GM19463 (cell line): Measurements from ENCODE around the gene ARMC12.
"Not testable (repeated sequence)": the region's sequence is repeated elsewhere in the genome, so short reads cannot be mapped to it uniquely, and the experiment has no call there.

Experiments
- ATAC-seq: cut with Tn5 transposase; IDR thresholded peaks from one replicate; pipeline ENCODE4 v1.9.1; 2021; ENCODE audit warnings: mild to moderate bottlenecking, moderate library complexity; ENCODE audit not compliant: unreplicated experiment

Gene ARMC12

DNA sequence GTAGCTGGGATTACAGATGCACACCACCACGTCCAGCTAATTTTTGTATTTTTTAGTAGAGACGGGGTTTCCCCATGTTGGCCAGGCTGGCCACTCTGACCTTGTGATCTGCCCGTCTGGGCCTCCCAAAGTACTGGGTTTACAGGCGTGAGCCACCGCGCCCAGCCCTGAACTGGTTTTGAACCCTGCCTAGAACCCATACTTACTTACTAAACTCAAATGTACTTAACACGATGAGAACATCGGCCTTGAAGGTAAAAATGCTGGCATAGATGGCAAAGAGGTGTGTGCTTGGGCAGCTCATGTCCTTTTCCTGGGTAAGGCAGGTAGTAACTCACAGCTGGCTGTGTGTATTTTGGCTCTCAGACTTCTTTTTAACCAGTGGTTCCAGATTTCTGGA is 3.2 kb upstream of the ARMC12 start:
- ATAC-seq: no peak

DNA sequence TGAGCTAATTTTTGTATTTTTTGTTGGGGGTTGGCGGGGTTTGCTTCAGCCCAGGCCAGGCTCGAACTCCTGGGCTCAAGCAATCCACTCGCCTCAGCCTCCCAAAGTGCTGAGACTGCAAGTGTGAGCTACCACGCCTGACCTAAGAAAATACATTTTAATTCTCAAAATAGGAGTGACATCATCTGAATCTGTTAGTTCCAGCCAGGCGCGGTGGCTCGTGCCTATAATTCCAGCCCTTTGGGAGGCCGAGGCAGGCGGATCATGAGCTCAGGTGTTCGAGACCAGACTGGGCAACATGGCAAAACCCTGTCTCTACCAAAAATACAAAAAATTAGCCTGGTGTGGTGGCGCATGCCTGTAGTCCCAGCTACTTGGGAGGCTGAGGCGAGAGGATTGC is 2.5 kb upstream of the ARMC12 start:
- ATAC-seq: not testable (repeated sequence)

DNA sequence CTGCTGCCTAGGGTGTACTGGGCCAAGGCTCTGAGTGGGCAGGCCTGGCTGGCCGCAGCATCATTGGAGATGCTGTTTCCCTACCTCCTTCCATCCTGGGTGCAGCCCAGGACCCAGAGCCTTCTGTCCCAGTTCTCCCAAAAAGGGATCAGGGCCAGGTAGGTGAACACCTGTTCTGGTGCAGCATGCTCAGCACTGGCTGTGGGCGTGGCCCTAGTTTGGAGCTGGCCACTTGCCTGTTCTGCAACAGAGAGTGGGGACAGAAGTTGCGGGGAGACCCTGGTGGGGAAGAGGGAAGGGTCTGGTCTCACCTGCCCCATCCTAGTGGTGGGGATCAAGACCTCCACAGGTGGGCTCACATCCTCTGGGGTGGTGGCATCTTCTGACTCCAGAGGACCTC is 1.4 kb upstream of the ARMC12 start:
- no peak for ATAC-seq

DNA sequence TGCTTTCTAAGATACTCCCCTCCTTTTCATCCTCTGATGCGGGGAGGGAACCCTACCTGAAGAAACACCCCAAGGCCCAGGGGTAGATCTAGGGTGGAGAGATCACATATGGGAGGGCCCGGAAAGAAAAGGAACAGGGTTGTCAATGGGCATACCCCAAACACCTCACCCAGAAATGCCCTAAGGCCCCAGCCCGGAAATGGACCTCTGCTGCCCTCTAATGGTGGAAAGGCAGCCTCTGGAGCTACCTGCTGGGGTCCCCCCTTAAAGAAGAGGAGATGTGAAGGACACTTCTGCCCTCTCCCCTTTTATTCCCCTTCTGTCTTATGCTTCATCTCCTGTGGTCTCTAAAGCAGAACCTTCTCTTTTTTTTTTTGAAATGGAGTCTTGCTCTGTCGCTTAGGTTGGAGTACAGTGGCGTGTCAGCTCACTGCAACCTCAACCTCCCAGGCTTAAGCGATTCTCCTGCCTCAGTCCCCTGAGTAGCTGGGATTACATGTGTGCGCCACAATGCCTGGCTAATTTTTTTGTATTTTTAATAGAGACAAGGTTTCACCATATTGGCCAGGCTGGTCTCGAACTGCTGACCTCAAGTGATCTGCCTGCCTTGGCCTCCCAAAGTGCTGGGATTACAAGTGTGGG is 458 bp upstream of the ARMC12 start:
- ATAC-seq: no peak

DNA sequence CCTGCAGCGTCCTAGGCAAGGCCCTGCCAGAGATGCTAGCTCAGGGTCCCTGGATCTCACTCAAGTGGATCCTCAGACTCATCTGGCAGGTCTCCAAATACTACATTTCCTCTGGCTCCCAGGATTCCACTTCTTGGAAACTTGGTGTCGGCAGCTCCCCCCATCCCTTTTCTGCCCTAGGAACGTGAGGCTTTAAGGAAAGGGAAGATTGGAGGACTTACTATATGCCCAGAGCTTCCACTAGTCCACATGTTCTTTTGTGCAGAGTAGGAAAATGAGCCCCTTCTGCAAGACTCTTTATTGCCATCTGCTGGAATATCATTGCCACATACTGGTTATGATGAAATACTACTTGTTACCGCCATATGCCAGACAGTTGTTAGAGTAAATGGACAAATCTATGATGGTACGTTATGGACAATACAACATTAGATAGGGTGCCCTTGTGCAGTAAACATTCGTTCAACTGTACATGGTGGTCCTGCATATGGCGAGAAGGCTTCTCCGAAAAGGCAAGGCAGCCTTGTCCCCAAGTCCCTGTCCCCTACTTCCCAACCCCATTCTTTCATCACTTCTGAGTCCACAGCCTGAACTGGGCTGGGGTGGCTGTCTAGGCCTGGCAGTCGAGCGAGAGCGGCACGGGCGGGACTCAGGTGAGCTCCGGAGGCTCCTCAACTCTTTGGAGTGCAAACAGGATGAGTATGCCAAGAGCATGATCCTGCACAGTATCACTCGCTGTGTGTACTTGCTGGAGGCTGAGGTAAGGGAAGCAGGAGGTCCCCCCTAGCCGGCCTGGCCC is 780 bp downstream of the ARMC12 start:
- ATAC-seq: no peak

DNA sequence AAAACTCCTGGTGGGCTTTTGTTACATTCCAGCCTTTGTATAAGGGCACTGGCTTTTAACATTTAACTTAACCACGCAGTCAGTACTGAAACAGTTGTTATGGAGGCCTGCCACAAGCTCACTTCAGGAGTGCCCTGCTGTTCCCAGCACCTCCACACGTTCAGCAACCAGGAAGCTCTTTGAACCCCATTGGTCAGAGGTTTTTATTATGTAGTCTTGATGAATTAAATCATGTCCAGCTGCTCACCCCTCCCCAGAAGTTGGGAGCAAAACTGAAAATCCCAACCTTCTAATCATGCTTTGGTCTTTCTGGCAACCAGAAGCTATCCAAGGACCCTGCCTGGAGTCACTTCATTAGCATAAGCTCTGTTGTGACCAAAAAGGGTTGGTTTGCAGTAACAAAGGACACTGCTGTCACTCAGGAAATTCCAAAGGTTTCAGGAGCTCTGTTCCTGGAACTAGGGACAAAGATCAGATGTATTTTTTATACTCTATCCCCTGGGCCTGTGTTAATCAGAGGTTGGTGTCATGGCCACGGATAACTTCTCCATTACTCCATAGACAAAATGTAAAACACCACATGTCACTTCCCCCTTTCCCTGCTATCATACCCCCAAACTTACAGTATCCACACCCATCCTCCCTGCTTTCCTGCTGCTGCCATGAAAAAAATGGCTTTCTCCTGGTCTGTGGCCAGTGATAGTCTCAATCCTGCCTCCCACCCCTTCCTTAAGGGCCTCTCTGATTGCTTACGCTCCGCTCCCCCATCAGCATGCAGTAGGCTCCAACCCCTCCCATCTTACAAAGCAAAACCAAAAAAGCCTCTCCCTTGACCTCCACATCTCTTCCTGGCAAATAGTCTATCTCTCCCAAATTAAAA is 3.1 kb downstream of the ARMC12 start:
- ATAC-seq: no peak

DNA sequence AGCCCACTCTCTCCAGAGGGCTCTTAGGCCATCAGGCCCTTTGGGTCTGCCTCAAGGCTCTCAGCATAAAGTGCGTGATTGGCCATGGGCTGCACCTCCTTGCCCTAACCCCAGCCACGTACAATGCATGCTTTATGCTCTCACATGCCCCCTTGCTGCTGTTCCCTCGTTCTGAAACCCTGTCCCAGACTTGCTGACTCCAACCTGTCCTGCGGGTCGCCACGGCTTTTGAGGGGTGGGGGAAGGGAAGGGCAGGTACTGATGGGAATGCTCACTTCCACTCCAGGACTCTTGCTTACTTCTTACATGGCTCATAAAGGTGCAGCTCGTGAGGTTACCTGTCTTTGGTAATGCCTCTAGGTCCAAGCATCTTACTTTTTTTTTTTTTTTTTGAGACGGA is 6.0 kb downstream of the ARMC12 start:
- no peak for ATAC-seq

DNA sequence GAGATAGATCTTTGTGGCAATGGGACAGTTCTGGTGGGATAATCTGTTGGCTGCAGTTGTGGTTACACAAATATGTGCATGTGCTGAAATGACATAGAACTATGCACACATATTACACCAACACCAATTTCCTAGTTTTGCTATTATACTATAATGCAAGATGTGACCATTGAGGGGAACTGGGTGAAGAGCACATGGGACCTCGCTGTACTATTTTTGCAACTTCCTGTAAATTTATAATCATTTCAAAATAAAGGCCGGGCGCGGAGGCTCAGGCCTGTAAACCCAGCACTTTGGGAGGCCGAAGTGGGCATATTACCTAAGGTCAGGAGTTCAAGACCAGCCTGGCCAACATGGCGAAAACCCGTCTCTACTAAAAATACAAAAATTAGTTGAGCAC is 8.7 kb downstream of the ARMC12 start:
- no peak for ATAC-seq

DNA sequence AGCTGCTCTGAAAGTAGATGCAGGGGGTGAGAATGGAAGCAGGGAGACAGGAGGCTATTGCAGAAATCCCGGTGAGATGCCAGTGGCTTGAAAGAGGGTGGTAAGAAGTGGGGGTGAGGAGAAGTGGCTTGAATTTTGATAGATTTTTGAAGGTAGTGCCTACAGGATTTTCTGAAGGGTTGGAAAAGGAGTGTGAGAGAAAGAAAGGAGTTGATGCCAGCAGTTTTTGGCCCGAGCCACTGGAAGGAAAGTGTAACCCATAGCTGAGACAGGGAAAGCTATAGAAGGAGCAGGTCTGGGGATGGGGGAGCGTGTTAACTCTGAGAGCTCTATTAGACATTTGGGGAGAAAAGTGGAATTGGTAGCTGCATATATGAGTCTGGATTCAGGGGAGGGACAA is 9.7 kb downstream of the ARMC12 start:
- ATAC-seq: no peak

DNA sequence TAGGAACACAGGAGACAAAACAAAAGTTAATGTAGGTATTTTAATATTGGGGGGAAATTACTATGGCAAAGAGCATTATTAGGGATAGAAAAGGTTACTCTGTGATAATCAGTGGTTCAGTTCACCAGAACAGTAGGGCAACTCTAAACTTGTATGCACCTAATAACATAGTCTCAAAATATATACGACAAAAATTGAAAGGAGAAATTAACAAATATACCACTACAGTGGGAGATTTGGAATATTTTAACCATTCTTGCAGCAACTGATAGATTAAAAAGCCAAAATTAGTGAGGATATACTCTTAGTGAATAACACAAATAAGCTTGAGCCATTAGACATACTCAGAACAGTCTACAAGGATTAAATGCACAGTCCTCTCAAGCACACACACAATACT is 11.0 kb downstream of the ARMC12 start:
- ATAC-seq: no peak

DNA sequence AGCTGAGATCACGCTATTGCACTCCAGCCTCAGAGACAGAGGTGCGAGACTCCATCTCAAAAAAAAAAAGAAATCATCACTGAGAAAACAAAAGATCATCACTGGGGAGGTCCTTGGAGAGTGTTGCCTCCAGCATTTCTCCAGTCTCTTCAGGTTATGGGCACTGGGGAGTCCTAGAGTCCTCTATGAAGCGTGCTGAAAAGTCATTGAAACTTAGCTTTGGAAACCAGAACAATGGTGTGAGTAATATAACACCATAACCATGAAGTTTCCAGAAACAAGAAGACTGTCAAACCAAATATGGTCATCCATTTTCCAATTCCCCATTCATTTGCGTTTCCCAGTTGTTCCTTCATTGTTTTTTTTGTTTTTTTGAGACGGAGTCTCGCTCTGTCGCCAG is 13.7 kb downstream of the ARMC12 start:
- no peak for ATAC-seq

DNA sequence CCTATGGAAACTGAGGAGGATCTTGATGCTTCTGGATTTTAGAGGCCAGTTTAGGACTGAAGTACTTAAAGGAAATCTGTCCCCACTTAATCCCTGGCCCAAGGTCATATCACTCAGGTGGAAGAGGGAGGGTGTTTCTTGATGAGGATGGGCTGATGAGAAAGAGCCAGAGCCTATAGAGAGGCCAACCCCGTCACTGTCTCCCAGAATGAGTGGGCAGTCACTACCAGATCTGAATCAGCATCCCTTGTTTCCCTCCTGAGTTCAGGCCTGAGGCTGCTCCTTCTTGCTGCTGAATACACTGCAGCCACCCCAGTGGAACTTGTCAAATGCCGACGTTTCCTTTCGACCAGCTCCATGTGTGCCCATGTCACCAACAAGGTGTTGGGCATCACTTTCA is 14.8 kb downstream of the ARMC12 start:
- no peak for ATAC-seq

DNA sequence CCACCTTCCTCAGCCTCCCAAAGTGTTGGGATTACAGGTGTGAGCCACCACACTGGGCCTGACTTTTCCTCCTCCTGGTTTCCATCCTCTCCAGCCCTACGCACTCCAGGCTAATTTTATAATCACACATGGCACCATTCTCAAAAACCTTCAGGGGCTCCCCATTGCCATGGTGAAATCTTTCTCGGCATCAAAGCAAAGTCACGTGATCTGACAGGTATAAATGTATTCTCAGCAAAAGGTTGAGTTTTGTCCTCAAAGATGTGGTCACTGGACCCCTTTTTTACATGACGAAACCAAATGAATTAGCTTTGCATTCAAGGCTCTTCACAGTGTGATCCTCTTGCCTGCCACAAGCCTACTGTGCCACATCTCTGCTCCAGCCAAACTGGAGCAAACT is 15.5 kb downstream of the ARMC12 start:
- ATAC-seq: no peak

DNA sequence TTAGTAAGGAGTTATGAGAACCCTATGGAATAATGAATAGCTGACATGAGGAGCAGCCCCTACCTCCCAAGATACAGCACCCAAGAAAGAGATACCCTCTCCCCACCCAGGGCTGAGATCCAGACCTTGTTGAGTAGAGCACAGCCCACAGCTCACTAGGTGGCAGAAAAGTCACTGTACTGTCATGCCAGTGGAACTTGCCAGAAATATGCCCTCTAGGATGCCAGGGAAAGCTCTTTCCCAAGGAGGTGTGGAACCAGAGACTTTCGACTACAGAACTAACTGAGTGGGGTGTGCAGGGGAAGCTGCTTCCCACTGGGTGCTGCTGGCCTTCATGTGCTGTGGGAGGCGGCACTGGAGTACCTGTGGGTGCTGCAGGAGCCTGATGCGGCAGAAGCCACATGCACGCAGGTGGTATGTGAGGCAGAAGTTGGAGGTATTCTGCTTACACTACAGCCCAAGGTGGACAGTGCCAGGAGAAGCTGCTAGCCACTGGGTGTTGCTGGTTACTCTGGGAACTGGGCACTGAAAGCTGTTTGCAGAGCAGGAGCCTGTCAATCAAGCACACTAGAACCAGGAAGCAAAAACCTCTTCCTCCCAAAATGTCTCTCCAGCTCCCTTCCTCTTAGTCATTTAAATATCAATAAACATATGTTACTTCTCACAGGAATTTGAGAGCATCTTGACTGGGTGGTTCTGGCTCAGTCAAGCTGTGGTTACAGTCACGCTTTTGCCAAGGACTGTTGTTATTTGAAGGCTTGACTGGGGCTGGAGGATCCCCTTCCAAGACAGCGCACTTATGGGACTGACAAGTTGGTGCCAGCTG is 17.8 kb downstream of the ARMC12 start:
- ATAC-seq: no peak

DNA sequence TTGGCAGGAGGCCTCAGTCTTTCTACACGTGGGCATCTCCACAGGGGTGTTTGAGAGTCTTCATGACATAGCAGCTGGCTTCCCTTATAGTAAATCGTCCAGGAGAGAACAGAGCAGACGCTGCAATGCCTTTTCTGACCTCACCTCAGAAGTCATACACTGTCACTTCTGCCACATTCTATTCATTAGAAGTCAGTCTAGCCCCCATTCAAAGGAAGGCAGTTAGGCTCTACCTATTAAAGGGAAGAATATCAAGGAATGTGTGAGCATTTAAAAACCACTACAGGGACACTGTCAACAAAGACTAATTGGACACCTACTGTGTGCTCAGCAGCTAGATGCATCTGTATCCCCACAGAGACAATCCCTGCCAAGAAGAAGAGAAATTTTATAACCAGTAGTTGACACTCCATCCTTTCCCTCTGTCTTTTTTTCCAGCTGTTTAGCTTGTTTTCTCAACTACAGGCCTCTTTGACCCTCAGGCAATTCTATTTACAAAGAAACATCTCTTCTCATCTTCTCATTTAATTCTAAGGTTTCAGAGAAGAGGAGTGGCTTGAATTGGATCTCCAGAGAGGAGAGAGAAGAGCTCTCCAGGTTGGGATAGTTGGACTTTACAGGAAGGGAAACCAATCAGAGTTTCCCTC is 18.6 kb downstream of the ARMC12 start:
- ATAC-seq: no peak

DNA sequence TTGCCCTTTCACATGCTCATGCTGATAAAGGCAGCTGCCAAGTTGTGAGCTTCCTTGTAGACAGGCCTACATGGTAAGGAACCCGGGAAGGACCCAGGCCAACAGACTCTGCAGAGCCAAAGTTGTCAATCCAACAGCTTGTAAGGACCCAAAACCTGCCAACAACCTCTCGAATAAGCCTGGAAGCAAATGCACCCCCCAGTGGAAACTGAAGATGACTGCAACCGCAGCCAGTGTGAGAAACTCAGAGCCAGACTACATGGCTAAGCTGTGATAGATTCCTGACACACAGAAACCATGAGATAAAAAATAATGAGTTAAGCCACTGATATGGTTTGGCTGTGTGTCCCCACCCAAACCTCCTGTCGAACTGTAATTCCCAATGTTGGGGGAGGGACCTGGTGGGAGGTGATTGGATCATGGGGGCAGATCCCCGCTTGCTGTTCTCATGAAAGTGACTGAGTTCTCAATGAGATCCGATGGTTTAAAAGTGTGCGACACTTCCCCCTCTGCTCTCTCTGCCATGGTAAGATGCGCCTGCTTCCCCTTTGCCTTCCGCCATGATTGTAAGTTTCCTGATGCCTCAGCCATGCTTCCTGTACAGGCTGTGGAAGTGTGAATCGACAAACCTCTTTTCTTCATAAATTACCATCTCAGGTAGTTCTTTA is 20.8 kb downstream of the ARMC12 start:
- ATAC-seq: no peak

DNA sequence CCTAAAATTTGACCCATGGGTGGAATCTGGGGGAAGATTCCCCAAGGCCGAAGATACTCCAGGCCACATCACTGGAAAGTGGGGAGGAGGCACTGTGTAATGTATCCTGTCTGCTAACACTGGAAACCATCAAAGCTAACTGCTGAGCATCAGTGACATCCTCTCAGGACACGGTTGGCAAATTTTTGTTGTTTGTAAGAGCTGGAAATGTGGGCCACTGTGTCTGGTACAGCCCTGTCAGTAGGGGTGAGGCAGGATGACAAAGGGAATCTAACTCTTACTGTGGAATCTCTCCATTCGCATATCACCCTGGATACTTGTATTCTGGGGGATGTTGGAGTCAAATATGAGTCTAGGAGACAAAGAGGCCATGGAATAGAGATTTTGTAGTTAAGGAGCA is 22.6 kb downstream of the ARMC12 start:
- ATAC-seq: no peak

DNA sequence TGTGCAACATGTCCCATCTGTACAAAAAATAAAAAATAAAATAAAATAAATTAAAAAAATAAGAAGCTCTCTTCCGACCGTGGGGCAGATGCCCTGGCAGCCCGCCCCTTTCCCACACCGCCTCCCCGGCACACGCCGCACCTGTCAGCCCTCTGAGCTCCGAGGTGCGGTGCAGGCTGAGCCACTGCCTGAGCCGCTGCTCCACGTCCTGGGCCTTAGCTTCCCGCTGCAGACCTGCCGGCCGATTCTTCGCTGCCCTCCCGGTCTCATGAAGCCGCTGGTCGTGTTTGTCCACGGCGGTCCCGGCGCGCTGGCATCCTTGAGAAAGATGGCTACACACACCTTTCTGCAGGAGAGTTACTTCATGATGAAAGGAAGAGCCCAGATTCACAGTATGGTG is 28.9 kb downstream of the ARMC12 start:
- no peak for ATAC-seq

DNA sequence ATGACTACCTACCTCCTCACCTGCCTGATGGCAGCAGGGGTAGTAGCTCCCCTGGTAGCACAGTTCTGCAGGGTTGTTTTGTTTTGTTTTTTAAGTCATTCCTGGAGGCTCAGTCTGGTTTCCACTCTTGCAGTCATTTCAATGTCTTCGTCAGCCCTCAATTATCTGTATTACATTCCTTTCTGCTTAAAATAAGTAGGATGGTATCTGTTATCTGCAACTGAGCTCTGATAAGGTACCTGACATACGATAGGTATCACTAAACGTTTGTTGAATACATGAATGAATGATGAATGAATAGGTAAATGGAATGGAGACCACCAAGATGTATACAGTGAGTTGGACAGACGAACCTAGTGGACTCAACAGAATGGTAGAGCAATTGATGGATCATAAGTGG is 32.4 kb downstream of the ARMC12 start:
- no peak for ATAC-seq

DNA sequence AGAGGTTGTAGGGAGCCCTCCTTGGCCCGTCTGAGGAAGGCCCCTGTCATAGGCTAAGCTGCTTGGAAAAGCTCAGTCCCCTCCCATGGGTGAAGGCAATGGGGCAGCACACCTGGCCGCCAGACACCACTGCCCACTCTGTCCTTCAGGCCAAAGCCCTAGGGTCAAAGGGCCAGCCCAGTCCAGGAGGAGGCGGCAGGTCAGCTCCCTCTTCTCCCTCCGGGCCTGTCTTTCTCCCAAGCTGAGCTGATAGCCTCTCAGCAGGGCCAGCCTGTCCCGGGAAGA is 34.5 kb downstream of the ARMC12 start:
- no peak for ATAC-seq
